Measurements from ENCODE around the gene TMEM63C.

Gene TMEM63C

GRCh38 chr14:77224212-77224611 is 42.6 kb downstream of the TMEM63C start:
- no peak for DNase-seq (ENCODE audit: low spot score)

GRCh38 chr14:77225254-77225653 is 43.7 kb downstream of the TMEM63C start:
- DNase-seq (ENCODE audit: low spot score) = no peak

- no peak for DNase-seq (ENCODE audit: low spot score)
Measured at GRCh38 chr14:77225892-77226557, 44.4 kb downstream of the TMEM63C start.

GRCh38 chr14:77228056-77228455 is 46.5 kb downstream of the TMEM63C start:
- no peak for DNase-seq (ENCODE audit: low spot score)

GRCh38 chr14:77230914-77231313 is 49.3 kb downstream of the TMEM63C start:
- DNase-seq (ENCODE audit: low spot score) = no peak

- no peak for DNase-seq (ENCODE audit: low spot score)
Measured at GRCh38 chr14:77231721-77232120, 50.1 kb downstream of the TMEM63C start.

GRCh38 chr14:77236814-77237213 is 55.2 kb downstream of the TMEM63C start:
- DNase-seq (ENCODE audit: low spot score) = no peak

GRCh38 chr14:77238356-77238755 is 56.8 kb downstream of the TMEM63C start:
- no peak for DNase-seq (ENCODE audit: low spot score)

GRCh38 chr14:77238996-77239395 is 57.4 kb downstream of the TMEM63C start:
- no peak for DNase-seq (ENCODE audit: low spot score)

GRCh38 chr14:77239412-77239811 is 57.8 kb downstream of the TMEM63C start:
- DNase-seq (ENCODE audit: low spot score) = no peak

GRCh38 chr14:77240336-77240915 is 58.8 kb downstream of the TMEM63C start:
- no peak for DNase-seq (ENCODE audit: low spot score)

- DNase-seq (ENCODE audit: low spot score) = no peak
Measured at GRCh38 chr14:77241955-77242354, 60.4 kb downstream of the TMEM63C start.

GRCh38 chr14:77242752-77243151 is 61.2 kb downstream of the TMEM63C start:
- DNase-seq (ENCODE audit: low spot score) = no peak

- no peak for DNase-seq (ENCODE audit: low spot score)
Measured at GRCh38 chr14:77243853-77244252, 62.3 kb downstream of the TMEM63C start.

GRCh38 chr14:77245820-77246219 is 64.2 kb downstream of the TMEM63C start:
- no peak for DNase-seq (ENCODE audit: low spot score)

GRCh38 chr14:77246784-77247183 is 65.2 kb downstream of the TMEM63C start:
- no peak for DNase-seq (ENCODE audit: low spot score)

GRCh38 chr14:77248666-77249065 is 67.1 kb downstream of the TMEM63C start:
- DNase-seq (ENCODE audit: low spot score) = no peak

- no peak for DNase-seq (ENCODE audit: low spot score)
Measured at GRCh38 chr14:77249286-77249685, 67.7 kb downstream of the TMEM63C start.

- no peak for DNase-seq (ENCODE audit: low spot score)
Measured at GRCh38 chr14:77250927-77251326, 69.3 kb downstream of the TMEM63C start.

- DNase-seq (ENCODE audit: low spot score) = no peak
Measured at GRCh38 chr14:77251870-77252269, 70.3 kb downstream of the TMEM63C start.

- no peak for DNase-seq (ENCODE audit: low spot score)
Measured at GRCh38 chr14:77253333-77254190, 72.0 kb downstream of the TMEM63C start.

- DNase-seq (ENCODE audit: low spot score) = no peak
Measured at GRCh38 chr14:77256694-77257093, 75.1 kb downstream of the TMEM63C start.

- DNase-seq (ENCODE audit: low spot score) = no peak
Measured at GRCh38 chr14:77257700-77258099, 76.1 kb downstream of the TMEM63C start.
